GM23338 (cell line): ENCODE results near the gene SPTB. TPM values are rescaled to one million over a fixed set of nuclear protein-coding genes. Genes with fewer than 3 reads are reported as not detected.

ENCODE experiments used
- ATAC-seq: fragments of 200-7000 bp; cut with Tn5 transposase; 3 replicates; pipeline ENCODE4 v1.9.1; 2020
- DNase-seq: peaks from one replicate; pipeline ENCODE4 v3.0.0-alpha.2; 2015; ENCODE audit warnings: low spot score
- H2AFZ ChIP-seq: fragments of 200-600 bp; sonication (generic); 2 replicates; pipeline ENCODE4 v1.8.0; 2016; ENCODE audit warnings: antibody characterized with exemption, mild to moderate bottlenecking, moderate library complexity
- H3F3A ChIP-seq: fragments of 200-600 bp; sonication (generic); replicated peaks from 2 replicates; pipeline ENCODE4 v1.8.0; 2017; ENCODE audit warnings: antibody characterized with exemption, mixed run types, low read depth
- H3K27ac ChIP-seq: fragments of 200-600 bp; sonication (generic); 2 replicates; pipeline ENCODE4 v1.6.1; 2016; ENCODE audit warnings: low read depth
- H3K27me3 ChIP-seq: fragments of 200-600 bp; sonication (generic); 2 replicates; pipeline ENCODE4 v1.8.0; 2016; ENCODE audit warnings: mild to moderate bottlenecking, mixed run types, moderate library complexity; ENCODE audit not compliant: insufficient read depth
- H3K36me3 ChIP-seq: fragments of 200-600 bp; sonication (generic); 2 replicates; pipeline ENCODE4 v1.8.0; 2016; ENCODE audit warnings: mild to moderate bottlenecking; ENCODE audit not compliant: insufficient read depth
- H3K4me1 ChIP-seq: fragments of 200-600 bp; sonication (generic); 2 replicates; pipeline ENCODE4 v1.8.0; 2016; ENCODE audit warnings: mild to moderate bottlenecking, moderate library complexity; ENCODE audit not compliant: insufficient read depth
- H3K4me2 ChIP-seq: fragments of 200-600 bp; sonication (generic); 2 replicates; pipeline ENCODE4 v1.7.1; 2017; ENCODE audit warnings: mixed run types
- H3K4me3 ChIP-seq: fragments of 200-600 bp; sonication (generic); 2 replicates; pipeline ENCODE4 v1.6.1; 2016; ENCODE audit warnings: mixed run types
- H3K79me2 ChIP-seq: fragments of 200-600 bp; sonication (generic); replicated peaks from 2 replicates; pipeline ENCODE4 v1.8.0; 2017; ENCODE audit warnings: mild to moderate bottlenecking; ENCODE audit not compliant: insufficient read depth
- H3K9me2 ChIP-seq: fragments of 200-600 bp; sonication (generic); 2 replicates; pipeline ENCODE4 v1.8.0; 2017; ENCODE audit not compliant: insufficient read depth
- H4K20me1 ChIP-seq: fragments of 200-600 bp; sonication (generic); replicated peaks from 2 replicates; pipeline ENCODE4 v1.8.0; 2017; ENCODE audit warnings: mild to moderate bottlenecking; ENCODE audit not compliant: insufficient read depth
- H3K27ac Mint-ChIP-seq: 2 replicates; pipeline ENCODE4 v1.8.0; 2020; ENCODE audit warnings: inconsistent platforms, mild to moderate bottlenecking, moderate library complexity, mixed read lengths
- H3K27me3 Mint-ChIP-seq: 3 replicates; pipeline ENCODE4 v1.8.0; 2022; ENCODE audit warnings: low read depth, mild to moderate bottlenecking, moderate library complexity, mixed read lengths, inconsistent platforms; ENCODE audit not compliant: insufficient read depth, poor library complexity
- H3K36me3 Mint-ChIP-seq: 3 replicates; pipeline ENCODE4 v1.8.0; 2021; ENCODE audit warnings: low read depth, mild to moderate bottlenecking, inconsistent platforms, moderate library complexity, mixed read lengths
- H3K4me1 Mint-ChIP-seq: 3 replicates; pipeline ENCODE4 v1.8.0; 2020; ENCODE audit warnings: mild to moderate bottlenecking, inconsistent platforms, mixed read lengths
- H3K4me3 Mint-ChIP-seq: 3 replicates; pipeline ENCODE4 v1.8.0; 2021; ENCODE audit warnings: moderate library complexity, mild to moderate bottlenecking, inconsistent platforms, mixed read lengths
- H3K9me3 Mint-ChIP-seq: 3 replicates; pipeline ENCODE4 v1.8.0; 2020; ENCODE audit warnings: moderate library complexity, mild to moderate bottlenecking, inconsistent platforms, mixed read lengths
- CREB1 ChIP-seq: fragments of 250-450 bp; sonication (Bioruptor Pico); IDR thresholded peaks from 2 replicates; pipeline ENCODE4 v1.5.0; 2020; ENCODE audit warnings: low read depth, mild to moderate bottlenecking, moderate library complexity
- JUNB ChIP-seq: IDR thresholded peaks from one replicate; pipeline ENCODE4 v1.6.1; 2016; ENCODE audit warnings: antibody characterized with exemption; ENCODE audit not compliant: unreplicated experiment
- NANOG ChIP-seq: IDR thresholded peaks from 2 replicates; pipeline ENCODE4 v1.6.1; 2016; ENCODE audit warnings: antibody characterized with exemption, borderline replicate concordance
- POLR2AphosphoS5 ChIP-seq: IDR thresholded peaks from 2 replicates; pipeline ENCODE4 v1.6.1; 2016; ENCODE audit warnings: antibody characterized with exemption, low read depth
- ZNF114 ChIP-seq: fragments of 250-450 bp; sonication (Bioruptor Pico); IDR thresholded peaks from 2 replicates; pipeline ENCODE4 v1.5.0; 2020; ENCODE audit warnings: mild to moderate bottlenecking, moderate library complexity
- ZNF331 ChIP-seq: fragments of 250-450 bp; sonication (Bioruptor Pico); IDR thresholded peaks from 2 replicates; pipeline ENCODE4 v1.5.0; 2020; ENCODE audit warnings: low read depth, mild to moderate bottlenecking, moderate library complexity
- polyA plus RNA-seq: library from polyadenylated mRNA; unstranded; fragments of >200 nt; fragmentation: Nextera tagmentation; extraction: Ambion mirVana; gene quantifications from 2 replicates; pipeline ENCODE4 v1.2.1, GENCODE V29; 2016
- total RNA-seq: library from RNA; depleted of rRNA; stranded (reverse); fragments of >200 nt; shearing (Covaris generic); gene quantifications from 2 replicates; pipeline ENCODE4 v1.2.3, GENCODE V29; 2014
- TF ChIP-seq, protein P1 (sequence below): IDR thresholded peaks from 2 replicates; pipeline ENCODE4 v1.6.1; 2016; ENCODE audit warnings: antibody characterized with exemption
- TF ChIP-seq, protein P2 (sequence below): IDR thresholded peaks from one replicate; pipeline ENCODE4 v1.6.1; 2018; ENCODE audit warnings: antibody characterized with exemption; ENCODE audit not compliant: unreplicated experiment
- TF ChIP-seq, protein P3 (sequence below), 2 experiments: fragments of 200-600 bp in 1 of 2; sonication (generic) in 1 of 2; conservative IDR thresholded peaks; 2 replicates each; pipeline versions ENCODE4 v1.5.1 to v1.6.1; 2016 to 2017; ENCODE audit warnings: antibody characterized with exemption in 2 of 2, low read depth in 2 of 2, mild to moderate bottlenecking in 2 of 2, moderate library complexity in 1 of 2
- TF ChIP-seq, protein P4 (sequence below): fragments of 250-450 bp; sonication (Bioruptor Pico); IDR thresholded peaks from 2 replicates; pipeline ENCODE4 v1.5.0; 2020; ENCODE audit warnings: mild to moderate bottlenecking, moderate library complexity

The SPTB gene
- total and polyA plus RNA-seq, 2 experiments from 2014 or later, result 1.1 to 1.9 TPM

DNA sequence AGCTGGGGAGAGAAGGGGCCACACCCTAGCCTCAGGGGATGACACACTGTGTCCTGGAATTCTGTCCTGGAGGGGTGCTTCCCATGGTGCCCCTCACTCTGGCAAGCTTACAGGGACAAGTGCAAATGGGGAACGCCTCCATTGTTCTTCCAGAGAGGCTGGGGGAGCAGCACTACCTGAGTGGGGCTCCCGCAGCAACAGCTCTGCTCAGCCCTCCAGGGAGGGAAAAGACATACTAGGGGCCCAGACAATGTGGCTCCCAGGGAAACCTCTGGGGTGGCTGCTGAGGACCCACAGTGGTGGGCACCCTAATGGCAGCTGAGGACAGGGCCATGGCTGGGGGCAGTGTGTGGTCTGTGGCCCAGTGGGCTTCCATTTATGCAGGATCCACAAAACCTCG lies 106.1 kb downstream of the SPTB start:
- ATAC-seq, result no peak
- H3K4me1 ChIP-seq, result no peaks in the 10 kb centered on the region

More for the DNA sequence above, 106.1 kb downstream of the SPTB start:
- Mint-ChIP-seq H3K27ac (no peak overlapping the region), H3K9me3 (peaks cover 29% of the 10 kb centered on the region), H3K27me3 (peaks cover 15% of the 10 kb centered on the region), H3K4me3 (no peak overlapping the region), H3K36me3 (peaks cover 22% of the 10 kb centered on the region), H3K4me1 (peaks cover 8% of the 10 kb centered on the region; the same call in 2 of the 3 replicates)
- Histone ChIP-seq H3K4me2 (no peak overlapping the region), H3K27ac (no peak overlapping the region), H3K79me2 (no peaks in the 10 kb centered on the region), H3K9me2 (no peaks in the 10 kb centered on the region), H3K27me3 (no peaks in the 10 kb centered on the region), H3F3A (no peaks in the 10 kb centered on the region), H2AFZ (no peak overlapping the region), H3K36me3 (no peaks in the 10 kb centered on the region), H3K4me3 (no peak overlapping the region), H4K20me1 (no peaks in the 10 kb centered on the region)
- DNase-seq, result no peak
- TF ChIP-seq ZNF114 (CRISPR knock-in tag), result no peak
- TF ChIP-seq, protein P1, sequence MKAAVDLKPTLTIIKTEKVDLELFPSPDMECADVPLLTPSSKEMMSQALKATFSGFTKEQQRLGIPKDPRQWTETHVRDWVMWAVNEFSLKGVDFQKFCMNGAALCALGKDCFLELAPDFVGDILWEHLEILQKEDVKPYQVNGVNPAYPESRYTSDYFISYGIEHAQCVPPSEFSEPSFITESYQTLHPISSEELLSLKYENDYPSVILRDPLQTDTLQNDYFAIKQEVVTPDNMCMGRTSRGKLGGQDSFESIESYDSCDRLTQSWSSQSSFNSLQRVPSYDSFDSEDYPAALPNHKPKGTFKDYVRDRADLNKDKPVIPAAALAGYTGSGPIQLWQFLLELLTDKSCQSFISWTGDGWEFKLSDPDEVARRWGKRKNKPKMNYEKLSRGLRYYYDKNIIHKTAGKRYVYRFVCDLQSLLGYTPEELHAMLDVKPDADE, result no peak
- TF ChIP-seq CREB1 (CRISPR knock-in tag), result no peak
- TF ChIP-seq, protein P2, sequence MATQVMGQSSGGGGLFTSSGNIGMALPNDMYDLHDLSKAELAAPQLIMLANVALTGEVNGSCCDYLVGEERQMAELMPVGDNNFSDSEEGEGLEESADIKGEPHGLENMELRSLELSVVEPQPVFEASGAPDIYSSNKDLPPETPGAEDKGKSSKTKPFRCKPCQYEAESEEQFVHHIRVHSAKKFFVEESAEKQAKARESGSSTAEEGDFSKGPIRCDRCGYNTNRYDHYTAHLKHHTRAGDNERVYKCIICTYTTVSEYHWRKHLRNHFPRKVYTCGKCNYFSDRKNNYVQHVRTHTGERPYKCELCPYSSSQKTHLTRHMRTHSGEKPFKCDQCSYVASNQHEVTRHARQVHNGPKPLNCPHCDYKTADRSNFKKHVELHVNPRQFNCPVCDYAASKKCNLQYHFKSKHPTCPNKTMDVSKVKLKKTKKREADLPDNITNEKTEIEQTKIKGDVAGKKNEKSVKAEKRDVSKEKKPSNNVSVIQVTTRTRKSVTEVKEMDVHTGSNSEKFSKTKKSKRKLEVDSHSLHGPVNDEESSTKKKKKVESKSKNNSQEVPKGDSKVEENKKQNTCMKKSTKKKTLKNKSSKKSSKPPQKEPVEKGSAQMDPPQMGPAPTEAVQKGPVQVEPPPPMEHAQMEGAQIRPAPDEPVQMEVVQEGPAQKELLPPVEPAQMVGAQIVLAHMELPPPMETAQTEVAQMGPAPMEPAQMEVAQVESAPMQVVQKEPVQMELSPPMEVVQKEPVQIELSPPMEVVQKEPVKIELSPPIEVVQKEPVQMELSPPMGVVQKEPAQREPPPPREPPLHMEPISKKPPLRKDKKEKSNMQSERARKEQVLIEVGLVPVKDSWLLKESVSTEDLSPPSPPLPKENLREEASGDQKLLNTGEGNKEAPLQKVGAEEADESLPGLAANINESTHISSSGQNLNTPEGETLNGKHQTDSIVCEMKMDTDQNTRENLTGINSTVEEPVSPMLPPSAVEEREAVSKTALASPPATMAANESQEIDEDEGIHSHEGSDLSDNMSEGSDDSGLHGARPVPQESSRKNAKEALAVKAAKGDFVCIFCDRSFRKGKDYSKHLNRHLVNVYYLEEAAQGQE, result no peak
- TF ChIP-seq, protein P3, sequence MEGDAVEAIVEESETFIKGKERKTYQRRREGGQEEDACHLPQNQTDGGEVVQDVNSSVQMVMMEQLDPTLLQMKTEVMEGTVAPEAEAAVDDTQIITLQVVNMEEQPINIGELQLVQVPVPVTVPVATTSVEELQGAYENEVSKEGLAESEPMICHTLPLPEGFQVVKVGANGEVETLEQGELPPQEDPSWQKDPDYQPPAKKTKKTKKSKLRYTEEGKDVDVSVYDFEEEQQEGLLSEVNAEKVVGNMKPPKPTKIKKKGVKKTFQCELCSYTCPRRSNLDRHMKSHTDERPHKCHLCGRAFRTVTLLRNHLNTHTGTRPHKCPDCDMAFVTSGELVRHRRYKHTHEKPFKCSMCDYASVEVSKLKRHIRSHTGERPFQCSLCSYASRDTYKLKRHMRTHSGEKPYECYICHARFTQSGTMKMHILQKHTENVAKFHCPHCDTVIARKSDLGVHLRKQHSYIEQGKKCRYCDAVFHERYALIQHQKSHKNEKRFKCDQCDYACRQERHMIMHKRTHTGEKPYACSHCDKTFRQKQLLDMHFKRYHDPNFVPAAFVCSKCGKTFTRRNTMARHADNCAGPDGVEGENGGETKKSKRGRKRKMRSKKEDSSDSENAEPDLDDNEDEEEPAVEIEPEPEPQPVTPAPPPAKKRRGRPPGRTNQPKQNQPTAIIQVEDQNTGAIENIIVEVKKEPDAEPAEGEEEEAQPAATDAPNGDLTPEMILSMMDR (conservative IDR thresholded peaks at IDR 0.05; ENCODE audit: low read depth in 2 of 2), result no peak
- no peak for TF ChIP-seq ZNF331 (CRISPR knock-in tag)
- no peak for TF ChIP-seq NANOG
- no peak for TF ChIP-seq POLR2AphosphoS5
- no peak for TF ChIP-seq JUNB
- TF ChIP-seq, protein P4, sequence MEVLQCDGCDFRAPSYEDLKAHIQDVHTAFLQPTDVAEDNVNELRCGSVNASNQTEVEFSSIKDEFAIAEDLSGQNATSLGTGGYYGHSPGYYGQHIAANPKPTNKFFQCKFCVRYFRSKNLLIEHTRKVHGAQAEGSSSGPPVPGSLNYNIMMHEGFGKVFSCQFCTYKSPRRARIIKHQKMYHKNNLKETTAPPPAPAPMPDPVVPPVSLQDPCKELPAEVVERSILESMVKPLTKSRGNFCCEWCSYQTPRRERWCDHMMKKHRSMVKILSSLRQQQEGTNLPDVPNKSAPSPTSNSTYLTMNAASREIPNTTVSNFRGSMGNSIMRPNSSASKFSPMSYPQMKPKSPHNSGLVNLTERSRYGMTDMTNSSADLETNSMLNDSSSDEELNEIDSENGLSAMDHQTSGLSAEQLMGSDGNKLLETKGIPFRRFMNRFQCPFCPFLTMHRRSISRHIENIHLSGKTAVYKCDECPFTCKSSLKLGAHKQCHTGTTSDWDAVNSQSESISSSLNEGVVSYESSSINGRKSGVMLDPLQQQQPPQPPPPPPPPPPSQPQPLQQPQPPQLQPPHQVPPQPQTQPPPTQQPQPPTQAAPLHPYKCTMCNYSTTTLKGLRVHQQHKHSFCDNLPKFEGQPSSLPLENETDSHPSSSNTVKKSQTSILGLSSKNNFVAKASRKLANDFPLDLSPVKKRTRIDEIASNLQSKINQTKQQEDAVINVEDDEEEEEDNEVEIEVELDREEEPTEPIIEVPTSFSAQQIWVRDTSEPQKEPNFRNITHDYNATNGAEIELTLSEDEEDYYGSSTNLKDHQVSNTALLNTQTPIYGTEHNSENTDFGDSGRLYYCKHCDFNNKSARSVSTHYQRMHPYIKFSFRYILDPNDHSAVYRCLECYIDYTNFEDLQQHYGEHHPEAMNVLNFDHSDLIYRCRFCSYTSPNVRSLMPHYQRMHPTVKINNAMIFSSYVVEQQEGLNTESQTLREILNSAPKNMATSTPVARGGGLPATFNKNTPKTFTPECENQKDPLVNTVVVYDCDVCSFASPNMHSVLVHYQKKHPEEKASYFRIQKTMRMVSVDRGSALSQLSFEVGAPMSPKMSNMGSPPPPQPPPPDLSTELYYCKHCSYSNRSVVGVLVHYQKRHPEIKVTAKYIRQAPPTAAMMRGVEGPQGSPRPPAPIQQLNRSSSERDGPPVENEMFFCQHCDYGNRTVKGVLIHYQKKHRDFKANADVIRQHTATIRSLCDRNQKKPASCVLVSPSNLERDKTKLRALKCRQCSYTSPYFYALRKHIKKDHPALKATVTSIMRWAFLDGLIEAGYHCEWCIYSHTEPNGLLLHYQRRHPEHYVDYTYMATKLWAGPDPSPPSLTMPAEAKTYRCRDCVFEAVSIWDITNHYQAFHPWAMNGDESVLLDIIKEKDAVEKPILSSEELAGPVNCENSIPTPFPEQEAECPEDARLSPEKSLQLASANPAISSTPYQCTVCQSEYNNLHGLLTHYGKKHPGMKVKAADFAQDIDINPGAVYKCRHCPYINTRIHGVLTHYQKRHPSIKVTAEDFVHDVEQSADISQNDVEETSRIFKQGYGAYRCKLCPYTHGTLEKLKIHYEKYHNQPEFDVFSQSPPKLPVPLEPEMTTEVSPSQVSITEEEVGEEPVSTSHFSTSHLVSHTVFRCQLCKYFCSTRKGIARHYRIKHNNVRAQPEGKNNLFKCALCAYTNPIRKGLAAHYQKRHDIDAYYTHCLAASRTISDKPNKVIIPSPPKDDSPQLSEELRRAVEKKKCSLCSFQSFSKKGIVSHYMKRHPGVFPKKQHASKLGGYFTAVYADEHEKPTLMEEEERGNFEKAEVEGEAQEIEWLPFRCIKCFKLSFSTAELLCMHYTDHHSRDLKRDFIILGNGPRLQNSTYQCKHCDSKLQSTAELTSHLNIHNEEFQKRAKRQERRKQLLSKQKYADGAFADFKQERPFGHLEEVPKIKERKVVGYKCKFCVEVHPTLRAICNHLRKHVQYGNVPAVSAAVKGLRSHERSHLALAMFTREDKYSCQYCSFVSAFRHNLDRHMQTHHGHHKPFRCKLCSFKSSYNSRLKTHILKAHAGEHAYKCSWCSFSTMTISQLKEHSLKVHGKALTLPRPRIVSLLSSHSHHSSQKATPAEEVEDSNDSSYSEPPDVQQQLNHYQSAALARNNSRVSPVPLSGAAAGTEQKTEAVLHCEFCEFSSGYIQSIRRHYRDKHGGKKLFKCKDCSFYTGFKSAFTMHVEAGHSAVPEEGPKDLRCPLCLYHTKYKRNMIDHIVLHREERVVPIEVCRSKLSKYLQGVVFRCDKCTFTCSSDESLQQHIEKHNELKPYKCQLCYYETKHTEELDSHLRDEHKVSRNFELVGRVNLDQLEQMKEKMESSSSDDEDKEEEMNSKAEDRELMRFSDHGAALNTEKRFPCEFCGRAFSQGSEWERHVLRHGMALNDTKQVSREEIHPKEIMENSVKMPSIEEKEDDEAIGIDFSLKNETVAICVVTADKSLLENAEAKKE (CRISPR knock-in tag), result no peak
